ENCODE measurements around the gene APCDD1.

Gene APCDD1

DNA sequence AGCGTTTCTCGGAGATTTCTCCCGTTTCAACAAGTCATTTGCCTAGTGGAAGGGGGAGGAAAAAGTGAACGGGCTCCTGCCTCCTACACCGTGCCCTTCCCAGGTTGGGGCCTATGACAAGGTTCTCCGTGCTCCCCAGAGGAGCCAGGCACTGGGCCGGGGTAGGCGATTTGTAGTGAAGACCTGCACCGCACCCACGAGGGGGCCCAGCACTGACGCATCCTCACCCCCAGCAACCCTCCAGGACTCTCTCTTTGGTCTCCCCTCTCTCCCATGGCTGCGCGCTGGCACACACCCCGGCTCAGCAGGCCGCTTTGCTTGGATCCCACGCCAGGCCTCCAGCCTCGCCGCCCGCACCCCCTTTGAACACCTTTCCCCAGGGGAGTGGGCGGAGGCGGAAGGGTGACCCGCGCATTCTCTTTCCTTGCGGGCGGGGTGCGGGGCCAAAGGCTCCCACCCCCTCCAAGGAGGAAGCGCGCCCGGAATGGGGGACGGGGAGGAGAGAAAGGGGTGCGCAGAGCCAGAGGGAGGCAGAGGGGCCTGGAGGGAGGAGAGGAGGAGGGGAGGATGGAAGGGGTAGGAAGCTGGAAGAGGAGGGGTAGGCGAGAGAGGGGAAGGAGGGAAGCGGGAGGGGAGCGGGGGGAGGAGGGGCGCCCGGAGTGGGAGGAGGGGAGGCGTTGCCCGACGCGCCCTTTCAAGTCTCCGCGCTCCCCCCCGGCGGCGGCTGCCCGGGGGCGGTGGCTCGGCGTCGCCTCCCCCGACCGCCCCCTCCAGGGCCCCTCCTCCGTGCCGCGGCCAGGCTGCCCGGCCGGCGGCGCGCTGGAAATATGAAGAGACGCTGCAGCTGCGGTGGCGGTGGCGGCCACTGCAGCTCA, at the start of gene APCDD1:
Gene APCDD1 (plus strand): TSS at position 830 of the 875 bp plus-strand sequence. CDS start 347 bp downstream, outside the sequence.
- DNase-seq (ENCODE audit: low read depth): no peak
- TF ChIP-seq CTCF (IDR thresholded peaks at IDR 0.05; ENCODE audit: control insufficient read depth, insufficient read depth, low read depth, low read length, missing control alignments): no peak
- H3K4me3 ChIP-seq (ENCODE audit: control insufficient read depth, low read depth, low read length): peak within 1 kb of the TSS; percentile 45

DNA sequence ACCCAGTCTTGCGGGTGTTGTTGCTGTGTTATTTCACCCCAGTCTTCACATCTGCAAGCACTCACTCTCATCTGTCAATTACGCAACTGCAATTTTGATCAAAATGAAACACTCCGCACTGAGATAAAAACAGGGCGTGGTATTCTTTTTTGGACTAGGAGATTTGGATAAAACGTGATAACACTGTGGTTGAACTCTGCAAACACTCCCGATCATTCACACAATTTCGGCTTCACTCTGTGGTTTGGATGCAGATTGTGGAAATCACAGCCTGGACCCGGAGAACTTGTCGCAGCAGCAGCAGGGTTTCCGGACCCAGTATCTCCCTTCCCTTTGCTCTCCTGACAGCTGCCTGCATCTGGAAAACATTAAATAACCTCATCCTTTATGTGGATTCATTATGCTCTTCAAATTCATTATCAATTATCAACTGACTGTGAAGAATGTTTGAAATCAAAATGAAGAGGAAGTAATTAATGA, 49.4 kb upstream of the APCDD1 start:
- no peak for DNase-seq (ENCODE audit: low read depth)
- TF ChIP-seq CTCF (IDR thresholded peaks at IDR 0.05; ENCODE audit: control insufficient read depth, insufficient read depth, low read depth, low read length, missing control alignments): no peak
- H3K4me3 ChIP-seq (ENCODE audit: control insufficient read depth, low read depth, low read length): no peak overlapping the region

DNA sequence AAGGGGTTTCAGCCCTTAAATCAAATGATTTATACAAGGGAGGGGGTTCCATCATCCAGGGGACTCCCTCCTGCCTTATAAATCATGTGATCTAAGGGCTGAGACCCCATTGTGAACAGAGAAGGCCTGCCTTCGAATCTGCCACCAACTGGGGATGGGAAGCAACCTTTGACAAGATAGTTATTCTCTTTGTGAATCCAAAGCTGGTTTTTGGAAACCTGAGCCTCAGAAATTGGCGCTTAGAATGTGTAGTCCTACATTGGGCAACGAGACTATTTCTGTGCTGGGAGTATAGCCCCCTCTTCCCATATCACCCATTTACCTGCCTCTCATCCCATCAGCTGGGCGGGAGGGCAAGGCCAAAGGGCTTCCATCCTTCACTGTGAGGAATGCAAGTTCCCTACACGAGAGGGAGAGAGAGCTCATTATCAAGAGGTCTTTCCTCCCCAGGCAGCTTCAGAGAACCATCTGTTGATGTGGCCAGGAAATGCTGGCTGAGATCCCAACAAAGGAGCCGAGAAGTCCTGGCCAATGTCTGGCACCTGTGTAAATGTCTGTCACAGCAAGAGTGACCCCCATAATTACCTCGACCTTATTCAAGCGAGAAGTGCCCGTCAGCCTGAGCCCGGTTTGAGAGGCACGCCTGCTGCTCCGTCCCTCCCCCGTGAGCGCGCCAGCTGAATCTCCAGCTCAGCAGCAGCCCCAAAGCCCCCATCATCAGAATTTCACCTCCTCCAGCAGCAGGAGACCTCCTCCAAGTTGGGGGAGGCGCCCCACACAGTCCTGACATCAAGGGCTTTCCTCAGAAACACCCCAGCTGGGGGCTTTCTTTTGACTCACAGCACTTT, 48.4 kb upstream of the APCDD1 start:
- no peak for DNase-seq (ENCODE audit: low read depth)

DNA sequence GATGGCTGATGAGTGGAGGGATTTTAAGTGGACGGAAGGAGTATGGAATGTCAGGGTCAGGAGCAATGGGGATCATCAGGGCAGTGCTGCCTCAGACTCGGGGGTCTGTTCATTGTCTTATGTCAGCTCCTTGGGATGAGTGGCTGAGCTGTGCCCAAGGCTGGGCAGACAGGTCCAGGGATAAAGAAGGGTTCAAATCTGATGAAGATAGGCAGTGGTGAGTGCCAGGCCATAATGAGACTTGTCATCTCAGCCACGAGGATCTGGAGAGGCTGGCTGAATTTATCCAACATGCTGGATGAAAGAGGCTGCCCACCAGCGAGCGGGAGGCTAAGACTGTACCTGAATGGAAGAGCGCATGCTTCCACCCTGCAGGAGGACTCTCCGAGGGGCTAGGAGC, 46.3 kb upstream of the APCDD1 start:
- no peak overlapping the region for H3K4me3 ChIP-seq (ENCODE audit: control insufficient read depth, low read depth, low read length)
- no peak for TF ChIP-seq CTCF (IDR thresholded peaks at IDR 0.05; ENCODE audit: control insufficient read depth, insufficient read depth, low read depth, low read length, missing control alignments)
- DNase-seq (ENCODE audit: low read depth): no peak

More for the DNA sequence above, 48.4 kb upstream of the APCDD1 start:
- no peak overlapping the region for H3K4me3 ChIP-seq (ENCODE audit: control insufficient read depth, low read depth, low read length)
- TF ChIP-seq CTCF (IDR thresholded peaks at IDR 0.05; ENCODE audit: control insufficient read depth, insufficient read depth, low read depth, low read length, missing control alignments): no peak

DNA sequence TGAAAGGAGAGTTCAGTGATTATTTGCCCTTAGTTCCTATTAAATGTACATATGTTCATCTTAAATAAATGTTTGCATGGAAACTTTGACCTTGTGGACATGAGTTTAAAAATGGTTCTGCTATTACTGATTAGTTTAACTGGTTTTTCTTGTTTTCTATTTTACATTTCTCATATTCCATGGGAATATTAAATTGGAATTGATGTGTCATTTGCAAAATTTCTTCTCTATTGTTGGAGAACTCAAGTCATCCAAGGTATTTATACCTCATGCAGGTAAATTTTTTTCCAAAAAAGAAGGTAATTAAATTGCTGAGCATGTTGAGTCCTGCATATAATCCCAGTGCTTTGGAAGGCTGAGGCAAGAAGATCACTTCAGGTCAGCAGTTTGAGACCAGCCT, 45.4 kb upstream of the APCDD1 start:
- no peak overlapping the region for H3K4me3 ChIP-seq (ENCODE audit: control insufficient read depth, low read depth, low read length)
- DNase-seq (ENCODE audit: low read depth): no peak
- TF ChIP-seq CTCF (IDR thresholded peaks at IDR 0.05; ENCODE audit: control insufficient read depth, insufficient read depth, low read depth, low read length, missing control alignments): no peak

GRCh38 chr18:10410472-10411308, 43.7 kb upstream of the APCDD1 start:
- no peak for DNase-seq (ENCODE audit: low read depth)
- TF ChIP-seq CTCF (IDR thresholded peaks at IDR 0.05; ENCODE audit: control insufficient read depth, insufficient read depth, low read depth, low read length, missing control alignments): no peak
- H3K4me3 ChIP-seq (ENCODE audit: control insufficient read depth, low read depth, low read length): no peak overlapping the region
